Right lobe of liver (tissue), 6 donors: ENCODE results near the gene FUCA2. TPM values are rescaled to one million over a fixed set of nuclear protein-coding genes. Genes with fewer than 3 reads are reported as not detected.

Source experiments
- ATAC-seq, 4 donors: fragments of 200-7000 bp; cut with Tn5 transposase; one replicate each; pipeline ENCODE4 v1.9.1; 2020; ENCODE audit warnings: mild to moderate bottlenecking in 4 of 4, moderate library complexity in 4 of 4
- DNase-seq, 3 donors: peaks; one replicate each; pipeline ENCODE4 v3.0.0-alpha.2; 2020
- H3K27ac ChIP-seq, 3 donors: fragments of 200-600 bp; one replicate each; pipeline ENCODE4 v1.8.0; 2022
- H3K27me3 ChIP-seq, 2 donors: fragments of 200-600 bp; one replicate each; pipeline ENCODE4 v1.8.0; 2022
- H3K36me3 ChIP-seq, 4 donors: fragments of 200-600 bp; sonication (generic) in 1 of 4; one replicate each; pipeline versions ENCODE4 v1.5.1 to v1.8.0; 2017 to 2022; ENCODE audit warnings: control low read depth in 1 of 4
- H3K4me1 ChIP-seq, 4 donors: fragments of 200-600 bp; sonication (generic) in 1 of 4; one replicate each; pipeline versions ENCODE4 v1.5.1 to v1.8.0; 2017 to 2022; ENCODE audit warnings: control low read depth in 1 of 4
- H3K4me3 ChIP-seq, 3 donors: fragments of 200-600 bp; one replicate each; pipeline ENCODE4 v1.8.0; 2022
- H3K9me3 ChIP-seq, 4 donors: fragments of 200-600 bp; sonication (generic) in 1 of 4; one replicate each; pipeline versions ENCODE4 v1.5.1 to v1.8.0; 2017 to 2022; ENCODE audit warnings: control low read depth in 1 of 4
- CTCF ChIP-seq, 4 donors: fragments of 200-600 bp in 3 of 4; fragments of 450-650 bp in 1 of 4; IDR thresholded peaks; one replicate each; pipeline versions ENCODE4 v1.5.1 to v1.8.0; 2016 to 2022; ENCODE audit warnings: antibody characterized with exemption in 4 of 4, mild to moderate bottlenecking in 2 of 4
- POLR2A ChIP-seq: fragments of 450-650 bp; IDR thresholded peaks from one replicate; pipeline ENCODE4 v1.6.1; 2017; ENCODE audit warnings: antibody characterized with exemption, mild to moderate bottlenecking
- WGBS: methylation state at CpG from one replicate; pipeline ENCODE4 v1.1.6; 2018; ENCODE audit warnings: low coverage, low lambda C conversion rate; ENCODE audit not compliant: insufficient coverage; ENCODE audit errors: missing lambda C conversion rate; 5-methylcytosine and 5-hydroxymethylcytosine counted together
- intact Hi-C, 2 donors: fragments of 100-400 bp; cut with DNase I; formaldehyde crosslinking; loops; one replicate each; pipeline versions ENCODE4 v1.11.2 to v1.14.1; 2022
- long read RNA-seq: library from polyadenylated mRNA; unstranded; transcript quantifications from one replicate; pipeline ENCODE4 v2.0.0, GENCODE V29; 2019
- total RNA-seq, 6 experiments: library from RNA; depleted of rRNA in 2 of 6; stranded (reverse); fragments of >200 nt in 2 of 6; fragmentation: NEBNext Ultra II Directional in 3 of 6; extraction: Animal tissue kit (Norgen Biotek cat#: 25700) in 3 of 6; gene quantifications; one replicate each; pipeline versions ENCODE4 v1.1.0 to v1.2.4, GENCODE V29; 2016 to 2023
- donor health status: DM: no; HTN: yes; CAD: no.
- donor health status: DM: no; HTN: no; CAD: no.
- donor health status: DM: no; HTN: no; CAD: no.
- donor health status: DM: no; HTN: yes; CAD: no.
- donor health status: DM: no; HTN: yes; CAD: no.

FUCA2 gene
- 10 to 100 TPM; 28.6 to 58.7 (median 35.1) TPM for total RNA-seq
- long read RNA-seq, transcript FUCA2-201 (7 exons, 2,356 nt), result major isoform, 16 of 20 reads
- long read RNA-seq, partial matches to known transcripts, result 3 of 20 reads
- long read RNA-seq, other reads (novel, unspliced or antisense), result 1 of 20 reads

- DNase-seq (peak; percentile 94 to 95 (median 94)), ATAC-seq (peak; percentile 96 to 97 (median 96))
- peak within 1 kb of the TSS; percentile 66 to 85 (median 81) for H3K27ac ChIP-seq
- H3K36me3 ChIP-seq, result peaks cover 0 to 10% (median 2%) of the 10 kb centered on the region in 4 donors
- 7% methylated on average over 21 of the region's 63 CpGs for WGBS
- H3K4me3 ChIP-seq, result peak within 1 kb of the TSS; percentile 75 to 83 (median 76)
- H3K4me1 ChIP-seq, result peaks cover 0 to 18% (median 5%) of the 10 kb centered on the region in 4 donors
- peak; percentile 92 for TF ChIP-seq POLR2A
- TF ChIP-seq CTCF (IDR thresholded peaks at IDR 0.05), result no peak
- intact Hi-C loops, result no loop called here
- no peaks in the 10 kb centered on the region for H3K9me3 ChIP-seq
- no peaks in the 10 kb centered on the region for H3K27me3 ChIP-seq
Observed at GRCh38 chr6:143510991-143511891, at the start of gene FUCA2. TSS of gene FUCA2 (minus strand) at chr6:143511720. CDS start at chr6:143511634, 86 bp downstream.

- ATAC-seq (no peak), DNase-seq (no peak)
- H3K4me1 ChIP-seq, result no peaks in the 10 kb centered on the region
- no peak overlapping the region for H3K27ac ChIP-seq
- no peaks in the 10 kb centered on the region for H3K27me3 ChIP-seq
- H3K4me3 ChIP-seq, result no peak overlapping the region
- no peaks in the 10 kb centered on the region for H3K9me3 ChIP-seq
- intact Hi-C loops, result no loop called here
- WGBS, result 90% methylated on average over 7 of the region's 9 CpGs
- TF ChIP-seq CTCF (IDR thresholded peaks at IDR 0.05) (no peak), POLR2A (no peak)
- no peaks in the 10 kb centered on the region for H3K36me3 ChIP-seq
Observed at GRCh38 chr6:143561105-143561704, 49.7 kb upstream of the FUCA2 start.

GRCh38 chr6:143559051-143559660 is 47.6 kb upstream of the FUCA2 start:
- no peak for DNase-seq
- TF ChIP-seq CTCF (IDR thresholded peaks at IDR 0.05), result no peak
- Histone ChIP-seq H3K36me3 (no peaks in the 10 kb centered on the region), H3K4me1 (no peaks in the 10 kb centered on the region), H3K27ac (no peak overlapping the region), H3K27me3 (no peaks in the 10 kb centered on the region), H3K9me3 (no peaks in the 10 kb centered on the region), H3K4me3 (no peak overlapping the region)
- WGBS, result 64% methylated on average over 2 of the region's 3 CpGs
- ATAC-seq, result no peak
- intact Hi-C loops, result no loop called here

GRCh38 chr6:143556529-143556928 is 45.0 kb upstream of the FUCA2 start:
- Histone ChIP-seq H3K27ac (no peak overlapping the region), H3K4me1 (no peaks in the 10 kb centered on the region), H3K9me3 (no peaks in the 10 kb centered on the region), H3K4me3 (no peak overlapping the region), H3K36me3 (no peaks in the 10 kb centered on the region), H3K27me3 (no peaks in the 10 kb centered on the region)
- DNase-seq (no peak), ATAC-seq (no peak)
- WGBS, result 85% methylated on average over 6 of the region's 6 CpGs
- intact Hi-C loops, result no loop called here
- TF ChIP-seq CTCF (IDR thresholded peaks at IDR 0.05), result no peak
